Body of pancreas (tissue), 4 donors: ENCODE data around the gene PPIP5K1. TPM values are rescaled to one million over a fixed set of nuclear protein-coding genes. Genes with fewer than 3 reads are reported as not detected.

Source experiments
- ATAC-seq: fragments of 150-250 bp; one replicate; pipeline ENCODE4 v1.9.1; 2016
- DNase-seq, 4 donors: peaks; one replicate each; pipeline ENCODE4 v3.0.0-alpha.2; 2019
- H3K27ac ChIP-seq, 4 donors: fragments of 200-600 bp; sonication (generic); 1 replicate in 3 of 4; 2 replicates in 1 of 4; pipeline versions ENCODE4 v1.5.1 to v1.6.1; 2016 to 2019; ENCODE audit warnings: mild to moderate bottlenecking in 1 of 4, mixed read lengths in 1 of 4, moderate library complexity in 1 of 4
- H3K27me3 ChIP-seq, 2 donors: fragments of 200-600 bp; sonication (generic); one replicate each; pipeline ENCODE4 v1.6.0; 2016; ENCODE audit warnings: mild to moderate bottlenecking in 1 of 2
- H3K36me3 ChIP-seq, 2 donors: fragments of 200-600 bp; sonication (generic); replicated peaks in 1 of 2; 2 replicates each; pipeline ENCODE4 v1.5.1; 2016; ENCODE audit warnings: low read depth in 2 of 2; ENCODE audit not compliant: insufficient read depth in 1 of 2
- H3K4me1 ChIP-seq: fragments of 200-600 bp; sonication (generic); one replicate; pipeline ENCODE4 v1.6.0; 2016
- H3K4me3 ChIP-seq, 2 donors: fragments of 200-600 bp; sonication (generic); 1 replicate in 1 of 2; 2 replicates in 1 of 2; pipeline ENCODE4 v1.5.1; 2016 to 2019
- H3K9me3 ChIP-seq, 3 donors: fragments of 200-600 bp; sonication (generic); 1 replicate in 2 of 3; 2 replicates in 1 of 3; pipeline ENCODE4 v1.5.1; 2016
- POLR2A ChIP-seq, 3 donors: fragments of 450-650 bp; IDR thresholded peaks; one replicate each; pipeline ENCODE4 v1.6.1; 2016; ENCODE audit warnings: antibody characterized with exemption in 3 of 3, mild to moderate bottlenecking in 2 of 3
- WGBS, 2 donors: methylation state at CpG; one replicate each; pipeline ENCODE4 v1.1.5; 2017; 5-methylcytosine and 5-hydroxymethylcytosine counted together
- intact Hi-C: fragments of 100-400 bp; cut with DNase I; formaldehyde crosslinking; loops from one replicate; pipeline ENCODE4 v1.15.1; 2023
- total RNA-seq, 2 donors: library from RNA; depleted of rRNA; stranded (reverse); fragments of >200 nt; gene quantifications; one replicate each; pipeline ENCODE4 v1.1.0, GENCODE V29; 2016
- TF ChIP-seq, protein P1 (sequence below), 7 experiments: fragments of 450-650 bp in 4 of 7; fragments of 200-600 bp in 3 of 7; sonication (generic) in 3 of 7; IDR thresholded peaks; one replicate each; pipeline ENCODE4 v1.5.1; 2016 to 2019; ENCODE audit warnings: antibody characterized with exemption in 7 of 7

Gene PPIP5K1
- total RNA-seq, 2 donors from 2014 or later, result 22.1 to 27.0 TPM

DNA sequence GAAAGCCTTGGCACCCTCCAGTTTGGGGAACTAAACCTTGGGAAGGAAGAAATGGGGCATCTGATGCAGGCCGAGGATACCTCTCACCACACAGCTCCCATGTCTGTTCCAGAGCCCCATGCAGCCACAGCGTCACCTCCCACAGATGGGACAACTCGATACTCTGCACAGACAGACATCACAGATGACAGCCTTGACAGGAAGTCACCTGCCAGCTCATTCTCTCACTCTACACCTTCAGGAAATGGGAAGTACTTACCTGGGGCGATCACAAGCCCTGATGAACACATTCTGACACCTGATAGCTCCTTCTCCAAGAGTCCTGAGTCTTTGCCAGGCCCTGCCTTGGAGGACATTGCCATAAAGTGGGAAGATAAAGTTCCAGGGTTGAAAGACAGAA is 64.9 kb downstream of the PPIP5K1 start:
- no peaks in the 10 kb centered on the region for H3K4me1 ChIP-seq
- DNase-seq, result no peak
- WGBS, 2 donors, result 69 to 80% methylated on average over 1 to 4 of the region's 4 CpGs
- TF ChIP-seq, protein P1, sequence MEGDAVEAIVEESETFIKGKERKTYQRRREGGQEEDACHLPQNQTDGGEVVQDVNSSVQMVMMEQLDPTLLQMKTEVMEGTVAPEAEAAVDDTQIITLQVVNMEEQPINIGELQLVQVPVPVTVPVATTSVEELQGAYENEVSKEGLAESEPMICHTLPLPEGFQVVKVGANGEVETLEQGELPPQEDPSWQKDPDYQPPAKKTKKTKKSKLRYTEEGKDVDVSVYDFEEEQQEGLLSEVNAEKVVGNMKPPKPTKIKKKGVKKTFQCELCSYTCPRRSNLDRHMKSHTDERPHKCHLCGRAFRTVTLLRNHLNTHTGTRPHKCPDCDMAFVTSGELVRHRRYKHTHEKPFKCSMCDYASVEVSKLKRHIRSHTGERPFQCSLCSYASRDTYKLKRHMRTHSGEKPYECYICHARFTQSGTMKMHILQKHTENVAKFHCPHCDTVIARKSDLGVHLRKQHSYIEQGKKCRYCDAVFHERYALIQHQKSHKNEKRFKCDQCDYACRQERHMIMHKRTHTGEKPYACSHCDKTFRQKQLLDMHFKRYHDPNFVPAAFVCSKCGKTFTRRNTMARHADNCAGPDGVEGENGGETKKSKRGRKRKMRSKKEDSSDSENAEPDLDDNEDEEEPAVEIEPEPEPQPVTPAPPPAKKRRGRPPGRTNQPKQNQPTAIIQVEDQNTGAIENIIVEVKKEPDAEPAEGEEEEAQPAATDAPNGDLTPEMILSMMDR (IDR thresholded peaks at IDR 0.05), result no peak
- TF ChIP-seq POLR2A (IDR thresholded peaks at IDR 0.05), result no peak
- ATAC-seq, result no peak
- no peak overlapping the region for H3K4me3 ChIP-seq
- no peaks in the 10 kb centered on the region for H3K9me3 ChIP-seq
- no peak overlapping the region for H3K27ac ChIP-seq
- H3K27me3 ChIP-seq, result no peaks in the 10 kb centered on the region
- intact Hi-C loops, result no loop called here
- H3K36me3 ChIP-seq, result no peaks in the 10 kb centered on the region

- H3K27ac ChIP-seq, result no peak overlapping the region
- H3K4me1 ChIP-seq, result no peaks in the 10 kb centered on the region
- no peak overlapping the region for H3K4me3 ChIP-seq
- intact Hi-C loops, result no loop called here
- 80 to 86% methylated on average over 4 of the region's 4 CpGs for whole genome bisulfite sequencing, 2 donors
- ATAC-seq, result no peak
- no peaks in the 10 kb centered on the region for H3K9me3 ChIP-seq
- no peak for TF ChIP-seq POLR2A (IDR thresholded peaks at IDR 0.05)
- TF ChIP-seq, protein P1 (IDR thresholded peaks at IDR 0.05), result no peak
- DNase-seq, result no peak
- H3K36me3 ChIP-seq, result no peaks in the 10 kb centered on the region
- H3K27me3 ChIP-seq, result no peaks in the 10 kb centered on the region
These were observed 65.7 kb downstream of the PPIP5K1 start for GRCh38 chr15:43524254-43524845.

- DNase-seq, result no peak
- Histone ChIP-seq H3K4me3 (no peak overlapping the region), H3K4me1 (no peaks in the 10 kb centered on the region), H3K9me3 (no peaks in the 10 kb centered on the region), H3K27ac (no peak overlapping the region), H3K27me3 (no peaks in the 10 kb centered on the region), H3K36me3 (no peaks in the 10 kb centered on the region)
- TF ChIP-seq POLR2A (IDR thresholded peaks at IDR 0.05), result no peak
- TF ChIP-seq, protein P1 (IDR thresholded peaks at IDR 0.05), result no peak
- intact Hi-C loops, result no loop called here
- no peak for ATAC-seq
- WGBS, 2 donors, result 84% methylated on average over 3 to 7 of the region's 7 CpGs
These were observed 66.4 kb downstream of the PPIP5K1 start for GRCh38 chr15:43523646-43524045.

- H3K27ac ChIP-seq, result no peak overlapping the region
- no peak overlapping the region for H3K4me3 ChIP-seq
- no peaks in the 10 kb centered on the region for H3K4me1 ChIP-seq
- WGBS, 2 donors, result 61 to 76% methylated on average over 7 to 9 of the region's 9 CpGs
- no peak for ATAC-seq
- no peaks in the 10 kb centered on the region for H3K9me3 ChIP-seq
- H3K36me3 ChIP-seq, result no peaks in the 10 kb centered on the region
- intact Hi-C loops, result no loop called here
- H3K27me3 ChIP-seq, result no peaks in the 10 kb centered on the region
- no peak for DNase-seq
- no peak for TF ChIP-seq POLR2A (IDR thresholded peaks at IDR 0.05)
- TF ChIP-seq, protein P1 (IDR thresholded peaks at IDR 0.05), result no peak
These were observed 67.8 kb downstream of the PPIP5K1 start for GRCh38 chr15:43522247-43522646.

DNA sequence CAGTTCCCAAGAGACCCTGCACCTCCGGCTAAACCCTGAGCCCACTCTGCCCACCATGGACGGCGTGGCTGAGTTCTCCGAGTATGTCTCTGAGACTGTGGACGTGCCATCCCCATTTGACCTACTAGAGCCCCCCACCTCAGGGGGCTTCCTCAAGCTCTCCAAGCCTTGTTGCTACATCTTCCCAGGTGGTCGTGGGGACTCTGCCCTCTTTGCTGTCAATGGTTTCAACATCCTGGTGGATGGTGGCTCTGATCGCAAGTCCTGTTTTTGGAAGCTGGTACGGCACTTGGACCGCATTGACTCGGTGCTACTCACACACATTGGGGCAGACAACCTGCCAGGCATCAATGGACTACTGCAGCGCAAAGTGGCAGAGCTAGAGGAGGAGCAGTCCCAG is 68.6 kb downstream of the PPIP5K1 start:
- H3K27ac ChIP-seq, result no peak overlapping the region
- WGBS, 2 donors, result 60 to 87% methylated on average over 3 to 11 of the region's 11 CpGs
- no peaks in the 10 kb centered on the region for H3K4me1 ChIP-seq
- intact Hi-C loops, result no loop called here
- no peaks in the 10 kb centered on the region for H3K9me3 ChIP-seq
- H3K4me3 ChIP-seq, result no peak overlapping the region
- no peak for TF ChIP-seq POLR2A (IDR thresholded peaks at IDR 0.05)
- TF ChIP-seq, protein P1 (IDR thresholded peaks at IDR 0.05), result no peak
- H3K36me3 ChIP-seq, result no peaks in the 10 kb centered on the region
- H3K27me3 ChIP-seq, result no peaks in the 10 kb centered on the region
- no peak for ATAC-seq
- DNase-seq, result no peak
